IMR-90 (cell line): ENCODE data around the gene GDF10.

Experiments used
- BHLHE40 ChIP-seq: fragments of 150-350 bp; IDR thresholded peaks from 2 replicates; pipeline ENCODE4 v1.6.1; 2016; ENCODE audit warnings: mild to moderate bottlenecking, low read depth, low read length
- CEBPB ChIP-seq: IDR thresholded peaks from 2 replicates; pipeline ENCODE4 v1.6.1; 2012; ENCODE audit warnings: low read depth, low read length, improper control_type of control experiment
- MAFK ChIP-seq: IDR thresholded peaks from 2 replicates; pipeline ENCODE4 v1.6.1; 2012; ENCODE audit warnings: low read depth, low read length, improper control_type of control experiment
- NFE2L2 ChIP-seq: fragments of 150-350 bp; IDR thresholded peaks from 2 replicates; pipeline ENCODE4 v1.6.1; 2016; ENCODE audit warnings: low read depth, mild to moderate bottlenecking, low read length
- POLR2A ChIP-seq: IDR thresholded peaks from 2 replicates; pipeline ENCODE4 v1.6.1; 2012; ENCODE audit warnings: mild to moderate bottlenecking, low read depth, low read length
- RAD21 ChIP-seq: IDR thresholded peaks from 2 replicates; pipeline ENCODE4 v1.6.1; 2012; ENCODE audit warnings: low read length, improper control_type of control experiment
- TF ChIP-seq, protein P1 (sequence below): conservative IDR thresholded peaks from 2 replicates; pipeline ENCODE4 v1.5.1; 2012; ENCODE audit warnings: mild to moderate bottlenecking, low read depth, low read length, improper control_type of control experiment

DNA sequence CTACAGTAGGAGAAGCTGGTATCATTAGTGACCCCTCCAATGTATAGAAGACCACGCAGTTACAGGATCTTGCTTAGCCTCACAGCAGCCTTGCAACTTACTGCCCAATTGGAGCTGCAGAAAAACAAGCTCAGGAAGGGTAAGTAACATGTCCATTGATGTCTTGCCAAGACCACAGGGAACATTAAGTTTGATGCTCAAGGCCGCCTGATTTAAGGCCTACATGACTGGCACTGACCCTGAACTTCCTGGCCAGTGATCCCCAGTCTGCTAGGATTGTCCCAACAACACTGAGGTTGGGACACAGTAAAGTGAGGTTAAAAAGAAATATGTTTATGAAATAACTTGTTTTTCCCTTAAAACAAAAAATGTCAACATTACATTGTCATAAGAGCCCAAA, 15.4 kb downstream of the GDF10 start:
- no peak for TF ChIP-seq CEBPB
- TF ChIP-seq POLR2A, result no peak
- no peak for TF ChIP-seq NFE2L2
- TF ChIP-seq, protein P1, sequence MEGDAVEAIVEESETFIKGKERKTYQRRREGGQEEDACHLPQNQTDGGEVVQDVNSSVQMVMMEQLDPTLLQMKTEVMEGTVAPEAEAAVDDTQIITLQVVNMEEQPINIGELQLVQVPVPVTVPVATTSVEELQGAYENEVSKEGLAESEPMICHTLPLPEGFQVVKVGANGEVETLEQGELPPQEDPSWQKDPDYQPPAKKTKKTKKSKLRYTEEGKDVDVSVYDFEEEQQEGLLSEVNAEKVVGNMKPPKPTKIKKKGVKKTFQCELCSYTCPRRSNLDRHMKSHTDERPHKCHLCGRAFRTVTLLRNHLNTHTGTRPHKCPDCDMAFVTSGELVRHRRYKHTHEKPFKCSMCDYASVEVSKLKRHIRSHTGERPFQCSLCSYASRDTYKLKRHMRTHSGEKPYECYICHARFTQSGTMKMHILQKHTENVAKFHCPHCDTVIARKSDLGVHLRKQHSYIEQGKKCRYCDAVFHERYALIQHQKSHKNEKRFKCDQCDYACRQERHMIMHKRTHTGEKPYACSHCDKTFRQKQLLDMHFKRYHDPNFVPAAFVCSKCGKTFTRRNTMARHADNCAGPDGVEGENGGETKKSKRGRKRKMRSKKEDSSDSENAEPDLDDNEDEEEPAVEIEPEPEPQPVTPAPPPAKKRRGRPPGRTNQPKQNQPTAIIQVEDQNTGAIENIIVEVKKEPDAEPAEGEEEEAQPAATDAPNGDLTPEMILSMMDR, result no peak
- TF ChIP-seq MAFK, result no peak
- no peak for TF ChIP-seq BHLHE40
- TF ChIP-seq RAD21, result no peak
